H1 (cell line): ENCODE measurements around the gene TMEM181. TPM values are rescaled to one million over a fixed set of nuclear protein-coding genes. Genes with fewer than 3 reads are reported as not detected.

Experiments
- CTCF ChIA-PET: fragments of 300-600 bp; sonication (Branson Sonifier 250); formaldehyde crosslinking; loops from one replicate; lab custom pipeline; 2021; ENCODE audit not compliant: partially characterized antibody; lab: Charles Lee
- POLR2A ChIA-PET: fragments of 300-600 bp; sonication (Branson Sonifier 250); formaldehyde crosslinking; loops from one replicate; lab custom pipeline; 2021; ENCODE audit warnings: inconsistent platforms; ENCODE audit not compliant: partially characterized antibody; lab: Charles Lee
- DNase-seq, 2 experiments: peaks; one replicate each; pipeline versions ENCODE4 v3.0.0 to v3.0.0-alpha.2; 2010 to 2022; ENCODE audit warnings: low spot score in 2 of 2, low read depth in 1 of 2, mixed read lengths in 1 of 2
- FAIRE-seq: peaks from 2 replicates; lab custom pipeline; 2011; peaks lifted over from hg19 to GRCh38; lab: Jason Lieb, UNC
- H2AFZ ChIP-seq: 2 replicates; pipeline ENCODE4 v1.8.1; 2012; ENCODE audit warnings: low read length, inconsistent platforms
- H2AK5ac ChIP-seq: 2 replicates; pipeline ENCODE4 v1.6.1; 2013; ENCODE audit warnings: low read depth, low read length
- H2BK120ac ChIP-seq: replicated peaks from 2 replicates; pipeline ENCODE3; 2013; ENCODE audit warnings: low read depth, low read length, inconsistent platforms
- H2BK12ac ChIP-seq: 2 replicates; pipeline ENCODE4 v1.6.1; 2013; ENCODE audit warnings: low read depth, low read length
- H2BK15ac ChIP-seq: 2 replicates; pipeline ENCODE4 v1.6.1; 2013; ENCODE audit warnings: low read length
- H2BK20ac ChIP-seq: 2 replicates; pipeline ENCODE4 v1.6.1; 2013; ENCODE audit warnings: low read length
- H2BK5ac ChIP-seq: 2 replicates; pipeline ENCODE4 v1.6.1; 2013; ENCODE audit warnings: low read depth, low read length
- H3K14ac ChIP-seq: 2 replicates; pipeline ENCODE4 v1.6.1; 2013; ENCODE audit warnings: inconsistent platforms; ENCODE audit not compliant: insufficient read length
- H3K18ac ChIP-seq: 2 replicates; pipeline ENCODE4 v1.6.1; 2013; ENCODE audit warnings: low read length; ENCODE audit errors: extremely low read depth
- H3K23ac ChIP-seq: 2 replicates; pipeline ENCODE4 v1.6.1; 2013; ENCODE audit warnings: inconsistent platforms; ENCODE audit not compliant: insufficient read length
- H3K23me2 ChIP-seq: 2 replicates; pipeline ENCODE4 v1.6.1; 2013; ENCODE audit warnings: low read depth, low read length
- H3K27ac ChIP-seq: 2 replicates; pipeline ENCODE4 v1.6.1; 2011; ENCODE audit warnings: low read depth, low read length, inconsistent platforms
- H3K27me3 ChIP-seq, 4 experiments: replicated peaks in 1 of 4; 1 replicate in 1 of 4; 2 replicates in 3 of 4; pipeline versions ENCODE4 v1.6.1 to v1.8.1; 2011 to 2013; ENCODE audit warnings: low read length in 3 of 4, mild to moderate bottlenecking in 3 of 4, inconsistent platforms in 2 of 4, mixed read lengths in 2 of 4, moderate library complexity in 1 of 4; ENCODE audit not compliant: control insufficient read depth in 3 of 4, insufficient read depth in 3 of 4; ENCODE audit errors: extremely low read depth in 1 of 4
- H3K36me3 ChIP-seq, 4 experiments: 2 replicates each; pipeline versions ENCODE4 v1.6.1 to v1.8.1; 2011 to 2013; ENCODE audit warnings: mild to moderate bottlenecking in 4 of 4, low read length in 3 of 4, moderate library complexity in 2 of 4, control low read depth in 1 of 4, inconsistent platforms in 1 of 4; ENCODE audit not compliant: insufficient read depth in 4 of 4, control insufficient read depth in 2 of 4
- H3K4ac ChIP-seq: replicated peaks from 2 replicates; pipeline ENCODE3; 2013; ENCODE audit warnings: low read length, low read depth, mixed read lengths, inconsistent platforms; ENCODE audit not compliant: insufficient read length
- H3K4me1 ChIP-seq, 4 experiments: replicated peaks in 1 of 4; 1 replicate in 1 of 4; 2 replicates in 3 of 4; pipeline versions ENCODE4 v1.6.1 to v1.8.1; 2011 to 2013; ENCODE audit warnings: low read length in 3 of 4, inconsistent platforms in 2 of 4, mixed read lengths in 1 of 4; ENCODE audit not compliant: insufficient read depth in 4 of 4, control insufficient read depth in 3 of 4
- H3K4me2 ChIP-seq, 2 experiments: 2 replicates each; pipeline versions ENCODE4 v1.6.1 to v1.8.1; 2011 to 2013; ENCODE audit warnings: low read depth in 2 of 2, low read length in 2 of 2, control low read depth in 1 of 2, inconsistent platforms in 1 of 2, mild to moderate bottlenecking in 1 of 2; ENCODE audit not compliant: insufficient read depth in 1 of 2
- H3K4me3 ChIP-seq, 4 experiments: fragments of 200-600, 300-600 bp in 1 of 4; sonication (generic), shearing (Covaris generic), sonication (Bioruptor Twin) in 1 of 4; 2 replicates each; pipeline versions ENCODE4 v1.5.1 to v1.8.1; 2011 to 2016; ENCODE audit warnings: low read length in 4 of 4, low read depth in 3 of 4, control low read depth in 2 of 4, inconsistent platforms in 2 of 4, mild to moderate bottlenecking in 2 of 4, mixed read lengths in 1 of 4, moderate library complexity in 1 of 4; ENCODE audit not compliant: insufficient read depth in 2 of 4; ENCODE audit errors: extremely low read depth in 1 of 4
- H3K56ac ChIP-seq: replicated peaks from 2 replicates; pipeline ENCODE3; 2013; ENCODE audit warnings: low read depth, mild to moderate bottlenecking, mixed read lengths, low read length, inconsistent platforms; ENCODE audit not compliant: insufficient read length
- H3K79me1 ChIP-seq: 2 replicates; pipeline ENCODE4 v1.6.1; 2013; ENCODE audit warnings: low read depth, low read length, control low read depth
- H3K79me2 ChIP-seq, 2 experiments: 2 replicates each; pipeline versions ENCODE4 v1.6.1 to v1.8.1; 2012 to 2013; ENCODE audit warnings: low read length in 2 of 2, mild to moderate bottlenecking in 2 of 2, inconsistent platforms in 1 of 2; ENCODE audit not compliant: insufficient read depth in 2 of 2, control insufficient read depth in 1 of 2
- H3K9ac ChIP-seq, 4 experiments: replicated peaks in 1 of 4; 1 replicate in 1 of 4; 2 replicates in 3 of 4; pipeline versions ENCODE4 v1.6.1 to v1.8.1; 2011 to 2013; ENCODE audit warnings: low read depth in 3 of 4, low read length in 3 of 4, control low read depth in 2 of 4, mild to moderate bottlenecking in 2 of 4, moderate library complexity in 2 of 4, inconsistent platforms in 1 of 4; ENCODE audit errors: extremely low read depth in 1 of 4
- H3K9me3 ChIP-seq, 2 experiments: 2 replicates each; pipeline versions ENCODE4 v1.6.1 to v1.8.1; 2012 to 2013; ENCODE audit warnings: mild to moderate bottlenecking in 2 of 2, moderate library complexity in 2 of 2, control low read depth in 1 of 2, inconsistent platforms in 1 of 2, low read depth in 1 of 2, low read length in 1 of 2, mixed read lengths in 1 of 2; ENCODE audit not compliant: insufficient read depth in 2 of 2
- H4K20me1 ChIP-seq, 2 experiments: replicated peaks in 1 of 2; 2 replicates each; pipeline versions ENCODE3 to v1.8.1; 2011 to 2013; ENCODE audit warnings: inconsistent platforms in 2 of 2, low read length in 2 of 2, mild to moderate bottlenecking in 1 of 2; ENCODE audit not compliant: insufficient read depth in 2 of 2, control insufficient read depth in 1 of 2
- H4K5ac ChIP-seq: 2 replicates; pipeline ENCODE4 v1.6.1; 2013; ENCODE audit warnings: low read length, low read depth, mixed read lengths, inconsistent platforms; ENCODE audit not compliant: insufficient read length
- H4K8ac ChIP-seq: 2 replicates; pipeline ENCODE4 v1.8.0; 2013; ENCODE audit warnings: mild to moderate bottlenecking, moderate library complexity, low read length, inconsistent platforms; ENCODE audit not compliant: insufficient read depth; ENCODE audit errors: extremely low read depth
- H4K91ac ChIP-seq: replicated peaks from 2 replicates; pipeline ENCODE3; 2013; ENCODE audit warnings: low read length, mixed read lengths, inconsistent platforms; ENCODE audit not compliant: insufficient read length
- EGR1 ChIP-seq: IDR thresholded peaks from 2 replicates; pipeline ENCODE4 v1.6.1; 2011; ENCODE audit warnings: low read depth, low read length, borderline replicate concordance
- EP300 ChIP-seq, 2 experiments: IDR thresholded peaks; 1 replicate in 1 of 2; 2 replicates in 1 of 2; pipeline ENCODE4 v1.6.1; 2011 to 2012; ENCODE audit warnings: low read depth in 2 of 2, low read length in 2 of 2, mild to moderate bottlenecking in 2 of 2, borderline replicate concordance in 1 of 2, inconsistent platforms in 1 of 2, moderate library complexity in 1 of 2
- GABPA ChIP-seq: IDR thresholded peaks from 2 replicates; pipeline ENCODE4 v1.6.1; 2011; ENCODE audit warnings: mild to moderate bottlenecking, low read length, moderate library complexity, borderline replicate concordance; ENCODE audit not compliant: insufficient read depth
- JUND ChIP-seq: IDR thresholded peaks from 2 replicates; pipeline ENCODE4 v1.6.1; 2011; ENCODE audit warnings: mild to moderate bottlenecking, improper control_type of control experiment, low read length
- POU5F1 ChIP-seq: IDR thresholded peaks from 2 replicates; pipeline ENCODE4 v1.6.1; 2011; ENCODE audit warnings: low read depth, mild to moderate bottlenecking, low read length, moderate library complexity
- SIN3A ChIP-seq, 2 experiments: IDR thresholded peaks in 1 of 2; conservative IDR thresholded peaks in 1 of 2; 2 replicates each; pipeline ENCODE4 v1.6.1; 2011 to 2012; ENCODE audit warnings: low read length in 2 of 2, improper control_type of control experiment in 1 of 2, low read depth in 1 of 2, mild to moderate bottlenecking in 1 of 2
- TAF1 ChIP-seq: IDR thresholded peaks from 2 replicates; pipeline ENCODE4 v1.6.1; 2011; ENCODE audit warnings: mild to moderate bottlenecking, low read depth, low read length
- TBP ChIP-seq: IDR thresholded peaks from 2 replicates; pipeline ENCODE4 v1.6.1; 2011; ENCODE audit warnings: low read depth, low read length, improper control_type of control experiment
- USF2 ChIP-seq: IDR thresholded peaks from 2 replicates; pipeline ENCODE4 v1.6.1; 2011; ENCODE audit warnings: low read length, improper control_type of control experiment
- WGBS, 2 experiments: shearing (Covaris generic) in 1 of 2; methylation state at CpG; one replicate each; pipeline versions ENCODE4 v1.1.6 to v1.1.7; 2013 to 2015; ENCODE audit warnings: low lambda C conversion rate in 2 of 2, mixed read lengths in 2 of 2, inconsistent platforms in 1 of 2, low coverage in 1 of 2, missing lambda C conversion rate in 1 of 2; ENCODE audit not compliant: insufficient replicate concordance in 2 of 2, insufficient coverage in 1 of 2, insufficient read length in 1 of 2; ENCODE audit errors: extremely low coverage in 1 of 2, missing lambda C conversion rate in 1 of 2; 5-methylcytosine and 5-hydroxymethylcytosine counted together
- polyA plus RNA-seq, 7 experiments: library from polyadenylated mRNA; depleted of rRNA in 3 of 7; stranded (reverse) in 5 of 7; unstranded in 2 of 7; fragments of >200 nt in 5 of 7; fragments of 200-250 nt in 2 of 7; gene quantifications; 1 replicate in 5 of 7; 2 replicates in 1 of 7; 4 replicates in 1 of 7; pipeline versions ENCODE4 v1.2.1 to v1.2.3, GENCODE V29; 2011 to 2013; ENCODE audit warnings: missing spikeins in 2 of 7, mixed read lengths in 2 of 7
- total RNA-seq: library from RNA; stranded (reverse); fragmentation: NEBNext Ultra II Directional; extraction: Animal tissue kit (Norgen Biotek cat#: 25700); gene quantifications from 2 replicates; pipeline ENCODE4 v1.2.1, GENCODE V29; 2021

Gene TMEM181
- total and polyA plus RNA-seq, 2 of the 8 experiments (the other 6 are each of a cell fraction or from before 2014, with no cell fraction given), result 8.6 to 19.0 TPM

GRCh38 chr6:158607411-158608170 lies 47.7 kb downstream of the TMEM181 start:
- H3K27ac ChIP-seq, result no peak overlapping the region
- no peak overlapping the region for H4K5ac ChIP-seq
- no peak overlapping the region for H3K4me3 ChIP-seq
- H2AK5ac ChIP-seq, result no peak overlapping the region
- ChIA-PET CTCF (interaction anchor here (0.6 to 2.2 kb wide), 8 partner anchors 9 to 387 kb away, joined by 3 to 6 read pairs (median 4); no protein-coding TSS in a partner anchor), POLR2A (no interaction called here)
- H4K91ac ChIP-seq, result no peak overlapping the region
- H3K23ac ChIP-seq, result no peak overlapping the region
- no peak overlapping the region for H3K4ac ChIP-seq
- no peak for DNase-seq
- FAIRE-seq, result no peak
- H3K4me2 ChIP-seq, result no peak overlapping the region
- H2BK15ac ChIP-seq, result no peak overlapping the region
- no peak overlapping the region for H3K56ac ChIP-seq
- no peak overlapping the region for H3K18ac ChIP-seq
- H3K79me1 ChIP-seq, result no peaks in the 10 kb centered on the region; the same call in 1 of the 2 replicates
- H2BK5ac ChIP-seq, result no peak overlapping the region
- H3K36me3 ChIP-seq, result peaks cover 17 to 40% (median 31%) of the 10 kb centered on the region in 4 experiments
- H3K23me2 ChIP-seq, result no peaks in the 10 kb centered on the region
- no peak overlapping the region for H2BK12ac ChIP-seq
- no peak overlapping the region for H2AFZ ChIP-seq
- H4K8ac ChIP-seq, result no peak overlapping the region
- H3K9me3 ChIP-seq, result no peaks in the 10 kb centered on the region
- no peaks in the 10 kb centered on the region for H3K27me3 ChIP-seq
- H3K9ac ChIP-seq, result no peak overlapping the region
- H2BK120ac ChIP-seq, result no peak overlapping the region
- H3K79me2 ChIP-seq, result peaks cover 0 to under 1% of the 10 kb centered on the region in 2 experiments; a peak in 1 of 4 replicates
- 96% methylated on average over 14 of the region's 14 CpGs; no CpG with 5 or more reads in 1 of the 2 experiments for WGBS, 2 experiments
- H4K20me1 ChIP-seq, result peaks cover 3 to 4% of the 10 kb centered on the region in 2 experiments
- no peak overlapping the region for H3K14ac ChIP-seq
- peaks cover 7 to 14% (median 10%) of the 10 kb centered on the region in 4 experiments; a peak in 5 of 7 replicates for H3K4me1 ChIP-seq
- TF ChIP-seq TBP (no peak), JUND (no peak), POU5F1 (no peak), GABPA (no peak), TAF1 (no peak), USF2 (no peak), SIN3A (conservative IDR thresholded peaks at IDR 0.05 in 1 of 2, IDR thresholded peaks at IDR 0.05 in 1 of 2; ENCODE audit: low read depth in 1 of 2, low read length in 2 of 2) (no peak), EP300 (IDR thresholded peaks at IDR 0.05; ENCODE audit: borderline replicate concordance in 1 of 2, low read depth in 2 of 2, low read length in 2 of 2) (no peak), EGR1 (no peak)
- no peak overlapping the region for H2BK20ac ChIP-seq
